SU-DHL-6 (cell line): Measurements from ENCODE around the gene SHLD2.
"Not testable (repeated sequence)": the region's sequence is repeated elsewhere in the genome, so short reads cannot be mapped to it uniquely, and the experiment has no call there.

Source experiments
- CTCF ChIP-seq: fragments of 200-600 bp; sonication (generic); IDR thresholded peaks from one replicate; pipeline ENCODE4 v1.5.1; 2017; ENCODE audit warnings: antibody characterized with exemption, mild to moderate bottlenecking, low read length, moderate library complexity; ENCODE audit not compliant: insufficient read depth, poor library complexity, severe bottlenecking
- EZH2phosphoT487 ChIP-seq: fragments of 200-600 bp; sonication (generic), shearing (Covaris generic); conservative IDR thresholded peaks from 2 replicates; pipeline ENCODE4 v1.6.1; 2018; ENCODE audit warnings: mild to moderate bottlenecking, antibody characterized with exemption, low read length, moderate library complexity, mixed read lengths

DNA sequence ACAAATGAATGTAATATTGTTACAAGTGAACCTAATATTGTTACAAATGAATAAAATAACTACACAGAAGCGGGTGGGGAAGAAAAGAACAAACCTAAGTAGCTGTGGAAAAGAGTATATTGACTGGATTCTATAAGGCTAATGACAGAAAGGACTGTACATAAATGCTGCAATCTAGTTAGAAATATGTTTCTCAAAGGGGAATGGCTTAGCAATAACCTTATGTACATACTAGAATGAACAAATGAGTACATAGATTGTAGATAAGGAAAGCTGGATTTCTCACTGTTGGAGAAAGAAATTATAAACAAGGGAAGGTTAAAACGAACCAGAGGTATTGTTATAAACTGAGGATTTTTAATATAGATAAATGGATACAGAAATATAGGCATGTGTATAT lies 68.4 kb downstream of the SHLD2 start:
- TF ChIP-seq CTCF, EZH2phosphoT487: not testable (repeated sequence)
